ENCODE results near the gene KRT6A. TPM values are rescaled to one million over a fixed set of nuclear protein-coding genes. Genes with fewer than 3 reads are reported as not detected.

The KRT6A gene
- total RNA-seq, 5 donors from 2014 or later (not counting 1 experiment from before 2014, with no cell fraction given): not detected

DNA sequence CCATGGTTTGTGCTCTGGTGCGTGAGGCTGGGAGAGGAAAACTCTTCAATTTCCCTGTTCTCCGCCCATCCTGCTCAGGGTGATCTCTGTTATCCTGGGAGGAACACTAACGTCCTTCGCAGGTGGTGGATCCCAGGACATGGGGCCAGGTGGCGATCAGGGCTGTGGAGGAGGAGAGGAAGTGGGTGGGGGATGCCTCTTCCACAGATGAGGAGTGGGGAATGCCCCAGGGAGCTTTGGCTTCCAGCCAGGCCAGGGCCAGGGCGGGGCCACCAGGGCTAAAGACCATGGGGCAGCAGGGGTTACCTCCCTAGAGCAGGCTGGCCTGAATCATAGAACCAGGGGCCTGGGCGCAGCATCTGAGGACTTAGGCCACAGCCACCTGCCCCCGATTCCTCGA is 55.5 kb downstream of the KRT6A start:
- WGBS (ENCODE audit: insufficient coverage): 78% methylated on average over 5 of the region's 9 CpGs
- Histone ChIP-seq H3K27ac (ENCODE audit: low read length) (no peak overlapping the region), H3K4me1 (ENCODE audit: control insufficient read depth in 1 of 2, extremely low read depth in 1 of 2, insufficient read depth in 2 of 2, low read length in 2 of 2) (no peaks in the 10 kb centered on the region), H3K36me3 (ENCODE audit: control insufficient read depth in 2 of 2, extremely low read depth in 1 of 2, insufficient read depth in 1 of 2, low read length in 1 of 2) (no peaks in the 10 kb centered on the region), H3K27me3 (replicated peaks in 1 of 2; ENCODE audit: control insufficient read depth in 2 of 2, extremely low read depth in 1 of 2, insufficient read depth in 2 of 2, low read length in 1 of 2) (peaks cover 6 to 42% of the 10 kb centered on the region in 2 experiments), H3K4me3 (ENCODE audit: control insufficient read depth in 1 of 2, extremely low read depth in 1 of 2, low read length in 1 of 2) (no peak overlapping the region), H3K9me3 (no peaks in the 10 kb centered on the region)
- H3K4me3 Mint-ChIP-seq: no peak overlapping the region
- H3K36me3 Mint-ChIP-seq: no peaks in the 10 kb centered on the region
- POLR2A ChIA-PET: no interaction called here
- no peak overlapping the region for H3K27ac Mint-ChIP-seq
- DNase-seq (no peak), ATAC-seq (replicated peaks in 1 of 4) (no peak)
- no peaks in the 10 kb centered on the region for H3K4me1 Mint-ChIP-seq
- CTCF ChIA-PET: no interaction called here
- H3K9me3 Mint-ChIP-seq: no peaks in the 10 kb centered on the region
- H3K27me3 Mint-ChIP-seq: peaks cover 38 to 46% of the 10 kb centered on the region in 2 donors

Other genes starting within 250 kb of the KRT6A start
- gene KRT86, start 218.6 kb downstream of the KRT6A start, total RNA-seq: under 1 TPM in 1 of 5 donors, not detected in 4; 0.35 TPM
- gene KRT81, start 201.7 kb downstream of the KRT6A start, total RNA-seq: 1 to 10 TPM in 1 of 5 donors, under 1 TPM in 2, not detected in 2; 0.30 to 1.0 (median 0.76) TPM
- not detected for gene KRT83, start 171.9 kb downstream of the KRT6A start, total RNA-seq
- gene KRT85, start 125.8 kb downstream of the KRT6A start, total RNA-seq: not detected
- not detected for gene KRT84, start 107.6 kb downstream of the KRT6A start, total RNA-seq
- gene KRT82, start 86.9 kb downstream of the KRT6A start, total RNA-seq: not detected
- not detected for gene KRT75, start 58.9 kb downstream of the KRT6A start, total RNA-seq
- not detected for gene KRT6B, start 41.1 kb downstream of the KRT6A start, total RNA-seq
- not detected for gene KRT6C, start 19.5 kb downstream of the KRT6A start, total RNA-seq
- gene KRT5, start 27.1 kb upstream of the KRT6A start, total RNA-seq: not detected
- gene KRT71, start 59.9 kb upstream of the KRT6A start, total RNA-seq: not detected
- gene KRT74, start 80.6 kb upstream of the KRT6A start, total RNA-seq: under 1 TPM in 4 of 5 donors, not detected in 1; 0.20 to 0.79 (median 0.45) TPM
- gene KRT72, start 108.2 kb upstream of the KRT6A start, total RNA-seq: 10 to 100 TPM; 10.1 to 52.7 (median 28.7) TPM
- 10 to 100 TPM in 3 of 5 donors, 1 to 10 TPM in 2; 6.8 to 37.9 (median 21.9) TPM for gene KRT73, start 125.3 kb upstream of the KRT6A start, total RNA-seq
- 1 to 10 TPM in 2 of 5 donors, under 1 TPM in 3; 0.13 to 2.6 (median 0.82) TPM for gene KRT2, start 159.0 kb upstream of the KRT6A start, total RNA-seq
- gene KRT1, start 187.2 kb upstream of the KRT6A start, total RNA-seq: 10 to 100 TPM in 2 of 5 donors, 1 to 10 TPM in 2, under 1 TPM in 1; 0.19 to 57.7 (median 10.0) TPM
- not detected for gene KRT77, start 210.3 kb upstream of the KRT6A start, total RNA-seq